Thymus (tissue), 11 donors: ENCODE data around the gene ZNF567. TPM values are rescaled to one million over a fixed set of nuclear protein-coding genes. Genes with fewer than 3 reads are reported as not detected.
"Not testable (repeated sequence)": the region's sequence is repeated elsewhere in the genome, so short reads cannot be mapped to it uniquely, and the experiment has no call there.

Source experiments
- DNase-seq, 9 donors: peaks; one replicate each; pipeline ENCODE4 v3.0.0-alpha.2; 2013; ENCODE audit warnings: low spot score in 9 of 9, low read depth in 6 of 9, missing footprints in 1 of 9
- H3K27ac ChIP-seq, 2 donors: one replicate each; pipeline ENCODE4 v1.5.1; 2013; ENCODE audit warnings: control low read depth in 1 of 2, low read depth in 1 of 2, low read length in 1 of 2, mild to moderate bottlenecking in 1 of 2, moderate library complexity in 1 of 2
- H3K27me3 ChIP-seq, 2 donors: one replicate each; pipeline ENCODE4 v1.5.1; 2013; ENCODE audit warnings: low read length in 1 of 2; ENCODE audit not compliant: control insufficient read depth in 2 of 2, insufficient read depth in 1 of 2
- H3K36me3 ChIP-seq, 2 donors: one replicate each; pipeline ENCODE4 v1.5.1; 2013; ENCODE audit warnings: low read length in 1 of 2, mild to moderate bottlenecking in 1 of 2, moderate library complexity in 1 of 2; ENCODE audit not compliant: control insufficient read depth in 2 of 2, insufficient read depth in 2 of 2
- H3K4me1 ChIP-seq, 2 donors: one replicate each; pipeline ENCODE4 v1.5.1; 2013; ENCODE audit warnings: low read length in 2 of 2; ENCODE audit not compliant: control insufficient read depth in 2 of 2, insufficient read depth in 2 of 2
- H3K4me3 ChIP-seq, 2 donors: one replicate each; pipeline ENCODE4 v1.5.1; 2013; ENCODE audit warnings: low read length in 2 of 2, control low read depth in 1 of 2, mild to moderate bottlenecking in 1 of 2
- H3K9me3 ChIP-seq, 2 donors: one replicate each; pipeline ENCODE4 v1.5.1; 2013; ENCODE audit warnings: low read length in 1 of 2, mild to moderate bottlenecking in 1 of 2; ENCODE audit not compliant: control insufficient read depth in 2 of 2, insufficient read depth in 1 of 2
- WGBS: extraction: QIAGEN DNeasy Blood & Tissue Kit; methylation state at CpG from one replicate; pipeline ENCODE4 v1.1.7; 2013; 5-methylcytosine and 5-hydroxymethylcytosine counted together
- polyA plus RNA-seq: library from polyadenylated mRNA; stranded (reverse); fragments of 200-250 nt; gene quantifications from one replicate; pipeline ENCODE4 v1.2.3, GENCODE V29; 2013
- total RNA-seq: library from RNA; stranded (reverse); fragments of 120-200 nt; gene quantifications from one replicate; pipeline ENCODE4 v1.2.4, GENCODE V29; 2013
- donor health status: healthy.

Gene ZNF567
- total and polyA plus RNA-seq, 2 donors = 5.7 to 12.1 TPM

- no peak for DNase-seq
- no peaks in the 10 kb centered on the region for H3K36me3 ChIP-seq
- no peaks in the 10 kb centered on the region for H3K4me1 ChIP-seq
- no peak overlapping the region for H3K27ac ChIP-seq
- no peaks in the 10 kb centered on the region for H3K27me3 ChIP-seq
- no peak overlapping the region for H3K4me3 ChIP-seq
- peaks cover 3 to 5% of the 10 kb centered on the region in 2 donors for H3K9me3 ChIP-seq
Observed at GRCh38 chr19:36679455-36679854, 8.0 kb upstream of the ZNF567 start.

GRCh38 chr19:36685835-36686234 is 1.6 kb upstream of the ZNF567 start:
- no peaks in the 10 kb centered on the region for H3K27me3 ChIP-seq
- H3K27ac ChIP-seq = no peak overlapping the region
- 89% methylated on average over 2 of the region's 2 CpGs for WGBS
- peaks cover 6 to 12% of the 10 kb centered on the region in 2 donors for H3K4me1 ChIP-seq
- H3K4me3 ChIP-seq = no peak overlapping the region
- peaks cover 0 to 4% of the 10 kb centered on the region in 2 donors for H3K9me3 ChIP-seq
- no peak for DNase-seq
- H3K36me3 ChIP-seq = peaks cover 9% of the 10 kb centered on the region in 2 donors

- WGBS = 17% methylated on average over 20 of the region's 20 CpGs
- H3K9me3 ChIP-seq = peaks cover 0 to 4% of the 10 kb centered on the region in 2 donors
Observed at GRCh38 chr19:36686365-36687213, 823 bp upstream of the ZNF567 start.

GRCh38 chr19:36688058-36688457 is 646 bp downstream of the ZNF567 start:
- DNase-seq = no peak
- peak overlapping the region; percentile 69 to 82 for H3K4me3 ChIP-seq
- H3K36me3 ChIP-seq = peaks cover 23 to 28% of the 10 kb centered on the region in 2 donors
- H3K27me3 ChIP-seq = no peaks in the 10 kb centered on the region
- H3K9me3 ChIP-seq = peaks cover 0 to 8% of the 10 kb centered on the region in 2 donors
- peaks cover 6 to 12% of the 10 kb centered on the region in 2 donors for H3K4me1 ChIP-seq
- WGBS = 12% methylated on average over 9 of the region's 9 CpGs
- H3K27ac ChIP-seq = no peak overlapping the region

More at GRCh38 chr19:36686365-36687213, 823 bp upstream of the ZNF567 start:
- H3K27ac ChIP-seq = peak overlapping the region; percentile 52 to 66
- DNase-seq = peak in 2 of 9 donors; percentile 6 to 15
- H3K4me1 ChIP-seq = peaks cover 6 to 12% of the 10 kb centered on the region in 2 donors
- H3K36me3 ChIP-seq = peaks cover 14% of the 10 kb centered on the region in 2 donors
- H3K27me3 ChIP-seq = no peaks in the 10 kb centered on the region
- H3K4me3 ChIP-seq = peak overlapping the region; percentile 69 to 82

- Histone ChIP-seq H3K36me3 (peaks cover 2 to 23% of the 10 kb centered on the region in 2 donors), H3K4me1 (no peaks in the 10 kb centered on the region), H3K9me3 (peaks cover 15 to 30% of the 10 kb centered on the region in 2 donors), H3K4me3 (no peak overlapping the region), H3K27me3 (no peaks in the 10 kb centered on the region), H3K27ac (no peak overlapping the region)
- WGBS = 85% methylated on average over 2 of the region's 2 CpGs
- DNase-seq = no peak
Observed at GRCh38 chr19:36707134-36707533, 19.7 kb downstream of the ZNF567 start.

GRCh38 chr19:36709423-36709822 is 22.0 kb downstream of the ZNF567 start:
- H3K36me3 ChIP-seq = peaks cover 20 to 46% of the 10 kb centered on the region in 2 donors

GRCh38 chr19:36719687-36720556 is 32.5 kb downstream of the ZNF567 start:
- 99% methylated on average over 10 of the region's 10 CpGs for WGBS
- Histone ChIP-seq H3K36me3 (peaks cover 23 to 29% of the 10 kb centered on the region in 2 donors), H3K4me3 (no peak overlapping the region), H3K9me3 (peaks cover 19 to 37% of the 10 kb centered on the region in 2 donors), H3K27me3 (no peaks in the 10 kb centered on the region), H3K27ac (no peak overlapping the region), H3K4me1 (no peaks in the 10 kb centered on the region)
- DNase-seq = peak in 1 of 9 donors; percentile 18

More at GRCh38 chr19:36709423-36709822, 22.0 kb downstream of the ZNF567 start:
- WGBS = 97% methylated on average over 2 of the region's 2 CpGs
- H3K4me1 ChIP-seq = no peaks in the 10 kb centered on the region
- H3K27me3 ChIP-seq = no peaks in the 10 kb centered on the region
- peaks cover 26 to 39% of the 10 kb centered on the region in 2 donors for H3K9me3 ChIP-seq
- H3K4me3 ChIP-seq = no peak overlapping the region
- H3K27ac ChIP-seq = no peak overlapping the region
- no peak for DNase-seq

- DNase-seq, H3K36me3 ChIP-seq, H3K27me3 ChIP-seq, H3K4me1 ChIP-seq, H3K27ac ChIP-seq, H3K4me3 ChIP-seq: not testable (repeated sequence)
- H3K9me3 ChIP-seq = peaks cover 2 to 19% of the 10 kb centered on the region in 2 donors
- WGBS = 88% methylated on average over 9 of the region's 9 CpGs
Observed at GRCh38 chr19:36736166-36736565, 48.8 kb downstream of the ZNF567 start.

- peaks cover 25 to 31% of the 10 kb centered on the region in 2 donors for H3K36me3 ChIP-seq
- peaks cover 30 to 40% of the 10 kb centered on the region in 2 donors for H3K9me3 ChIP-seq
- H3K4me1 ChIP-seq = no peaks in the 10 kb centered on the region
- no peak overlapping the region for H3K4me3 ChIP-seq
- no peaks in the 10 kb centered on the region for H3K27me3 ChIP-seq
- no peak overlapping the region for H3K27ac ChIP-seq
- 98% methylated on average over 4 of the region's 4 CpGs for WGBS
- DNase-seq = no peak
Observed at GRCh38 chr19:36745870-36746269, 58.5 kb downstream of the ZNF567 start.
